Adipocyte (in vitro differentiated cells): ENCODE results near the gene KCNMA1.

Source experiments
- DNase-seq: peaks from one replicate; pipeline ENCODE4 v3.0.0-alpha.2; 2015; ENCODE audit warnings: low read depth
- H3K27me3 ChIP-seq: replicated peaks from 2 replicates; pipeline ENCODE4 v1.7.0; 2013; ENCODE audit warnings: mild to moderate bottlenecking, low read length, moderate library complexity; ENCODE audit not compliant: control insufficient read depth, insufficient read depth
- H3K36me3 ChIP-seq: 2 replicates; pipeline ENCODE4 v1.7.0; 2013; ENCODE audit warnings: low read length, mild to moderate bottlenecking, moderate library complexity; ENCODE audit not compliant: control insufficient read depth, insufficient read depth, severe bottlenecking
- H3K4me1 ChIP-seq: 2 replicates; pipeline ENCODE4 v1.7.0; 2013; ENCODE audit warnings: mild to moderate bottlenecking, low read length, moderate library complexity; ENCODE audit not compliant: control insufficient read depth, insufficient read depth
- H3K4me3 ChIP-seq: 2 replicates; pipeline ENCODE4 v1.7.0; 2013; ENCODE audit warnings: mild to moderate bottlenecking, low read length, moderate library complexity
- H3K9ac ChIP-seq: 2 replicates; pipeline ENCODE4 v1.7.0; 2013; ENCODE audit warnings: mild to moderate bottlenecking, low read length, moderate library complexity
- H3K9me3 ChIP-seq: 2 replicates; pipeline ENCODE4 v1.7.0; 2013; ENCODE audit warnings: mild to moderate bottlenecking, low read length, moderate library complexity; ENCODE audit not compliant: control insufficient read depth

KCNMA1 gene

DNA sequence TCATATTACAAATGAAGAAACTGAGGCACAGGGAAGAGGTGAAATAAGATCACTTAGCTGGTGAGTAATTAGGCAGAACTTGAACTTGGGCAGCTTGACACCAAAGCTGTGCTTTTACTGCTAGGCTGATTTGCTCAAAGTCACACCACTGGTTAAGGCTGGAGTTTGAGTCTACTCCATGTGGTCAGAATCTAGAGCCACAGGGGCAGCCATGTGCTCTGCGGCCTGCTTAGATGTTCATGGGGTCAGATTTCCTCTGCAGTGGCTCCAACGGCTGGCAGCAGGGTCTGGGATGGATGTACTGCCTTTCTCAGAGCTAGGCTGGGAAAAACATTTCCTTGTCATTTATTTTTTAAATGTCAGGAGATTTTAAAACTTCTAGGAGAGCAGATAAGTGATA lies 417.5 kb downstream of the KCNMA1 start:
- Histone ChIP-seq H3K4me3 (no peak overlapping the region), H3K9ac (no peak overlapping the region), H3K36me3 (no peaks in the 10 kb centered on the region), H3K27me3 (no peaks in the 10 kb centered on the region), H3K9me3 (no peaks in the 10 kb centered on the region), H3K4me1 (no peaks in the 10 kb centered on the region)
- DNase-seq: no peak

DNA sequence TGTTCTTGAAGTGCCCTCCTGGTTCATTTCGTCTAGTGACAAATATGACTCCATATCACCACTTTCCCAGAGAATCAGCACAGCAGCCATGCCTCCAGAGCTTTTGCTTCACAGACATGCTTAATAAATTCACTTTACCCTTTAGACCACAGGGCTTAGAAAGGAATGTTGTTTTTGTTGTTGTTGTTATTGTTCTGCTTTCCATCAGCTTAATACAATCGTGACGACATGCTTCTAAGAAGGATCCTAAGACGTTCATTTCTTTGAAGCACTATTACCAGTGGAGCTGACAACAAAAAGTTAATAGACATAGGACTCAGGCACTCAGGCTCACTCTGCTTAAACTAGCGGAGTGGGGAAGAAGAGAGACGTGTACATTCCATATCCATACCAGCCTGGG lies 418.6 kb downstream of the KCNMA1 start:
- DNase-seq: no peak
- Histone ChIP-seq H3K9me3 (no peaks in the 10 kb centered on the region), H3K4me1 (no peaks in the 10 kb centered on the region), H3K36me3 (no peaks in the 10 kb centered on the region), H3K4me3 (no peak overlapping the region), H3K27me3 (no peaks in the 10 kb centered on the region), H3K9ac (no peak overlapping the region)

DNA sequence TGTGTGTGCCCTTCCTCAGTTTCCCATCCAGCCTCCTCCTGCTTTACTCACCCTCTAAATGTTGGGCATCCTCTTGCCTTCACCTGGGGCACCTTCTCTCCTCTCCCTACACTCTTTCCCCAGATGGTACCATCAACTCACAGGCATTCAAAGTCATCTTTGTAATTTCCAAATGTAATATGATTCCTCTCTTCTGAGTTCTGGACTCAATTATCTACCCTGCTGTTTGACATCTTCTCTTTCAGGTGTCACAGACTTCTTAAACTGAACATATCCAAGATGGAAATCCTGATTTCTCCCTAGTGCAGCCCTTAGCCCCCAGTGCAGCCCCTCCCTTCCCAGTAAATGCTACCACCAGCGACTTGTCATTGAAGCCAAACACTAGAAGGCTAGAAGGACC lies 422.8 kb downstream of the KCNMA1 start:
- no peak for DNase-seq
- Histone ChIP-seq H3K4me3 (no peak overlapping the region), H3K36me3 (no peaks in the 10 kb centered on the region), H3K9ac (no peak overlapping the region), H3K4me1 (no peaks in the 10 kb centered on the region), H3K9me3 (peaks cover 6% of the 10 kb centered on the region), H3K27me3 (no peaks in the 10 kb centered on the region)

DNA sequence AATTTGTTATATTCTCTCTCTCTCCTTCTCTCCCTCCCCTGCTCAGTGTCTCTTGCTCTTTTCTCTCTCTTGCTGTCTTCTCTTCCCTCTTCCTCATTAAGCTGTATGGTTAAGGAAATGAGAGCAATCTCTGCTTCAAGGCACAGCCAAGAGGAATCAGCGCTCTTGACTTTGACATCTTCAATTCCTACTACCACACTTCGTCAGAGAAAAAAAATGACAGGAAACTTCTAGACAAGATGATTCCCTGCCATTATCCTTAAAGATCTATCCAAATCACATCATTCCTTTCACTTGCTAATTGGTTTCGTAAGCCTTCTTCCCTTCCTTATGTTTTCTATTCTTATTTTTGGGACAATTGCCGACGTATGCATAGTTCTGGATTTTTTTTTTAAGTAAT lies 425.0 kb downstream of the KCNMA1 start:
- no peak for DNase-seq
- Histone ChIP-seq H3K4me1 (no peaks in the 10 kb centered on the region), H3K9me3 (peaks cover 6% of the 10 kb centered on the region), H3K36me3 (no peaks in the 10 kb centered on the region), H3K9ac (no peak overlapping the region), H3K27me3 (no peaks in the 10 kb centered on the region), H3K4me3 (no peak overlapping the region)

DNA sequence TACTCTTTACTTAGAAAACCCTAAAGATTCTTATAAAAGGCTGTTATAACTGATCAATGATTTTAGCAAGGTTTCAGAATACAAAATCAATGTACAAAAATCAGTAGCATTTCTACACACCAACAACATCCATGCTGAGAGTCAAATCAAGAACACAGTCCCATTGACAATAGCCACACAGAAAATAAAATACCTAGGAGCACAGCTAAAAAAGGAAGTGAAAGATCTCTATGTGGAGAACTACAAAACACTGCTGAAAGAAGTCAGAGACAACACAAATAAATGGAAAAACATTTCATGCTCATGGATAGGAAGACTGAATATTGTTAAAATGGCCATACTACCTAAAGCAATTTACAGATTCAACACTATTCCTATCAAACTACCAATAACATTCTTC lies 427.0 kb downstream of the KCNMA1 start:
- Histone ChIP-seq H3K4me1 (no peaks in the 10 kb centered on the region), H3K9ac (no peak overlapping the region), H3K27me3 (no peaks in the 10 kb centered on the region), H3K36me3 (no peaks in the 10 kb centered on the region), H3K9me3 (peaks cover 6% of the 10 kb centered on the region), H3K4me3 (no peak overlapping the region)
- DNase-seq: no peak

DNA sequence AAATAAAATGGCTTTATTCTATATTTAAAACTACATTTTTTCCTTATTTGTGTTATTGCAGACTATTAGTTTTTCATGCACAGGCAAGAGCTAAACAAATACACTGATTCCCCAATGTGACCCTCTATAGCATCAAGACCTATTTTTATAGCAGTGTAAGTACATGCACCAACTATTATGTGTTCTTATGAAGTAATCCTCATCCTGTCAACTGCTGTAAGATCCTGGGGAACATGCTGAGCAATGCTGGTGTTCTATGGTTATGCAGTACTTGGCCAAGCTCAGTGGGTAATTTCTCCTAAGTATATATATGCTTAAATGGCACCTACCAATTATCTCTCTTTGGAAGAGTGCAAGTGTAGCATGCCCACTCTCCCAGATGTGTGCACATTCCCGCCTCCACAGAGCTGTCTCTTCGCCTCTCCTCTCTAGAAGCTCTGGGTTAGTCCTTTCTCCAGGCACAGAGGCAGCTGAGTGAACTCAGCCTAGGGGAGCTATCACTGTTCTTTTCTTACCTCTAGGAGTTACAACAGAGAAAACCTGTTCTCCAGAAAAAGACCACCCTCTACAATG lies 428.8 kb downstream of the KCNMA1 start:
- peaks cover 6% of the 10 kb centered on the region for H3K9me3 ChIP-seq
- no peaks in the 10 kb centered on the region for H3K27me3 ChIP-seq
- no peak overlapping the region for H3K9ac ChIP-seq
- no peak overlapping the region for H3K4me3 ChIP-seq
- H3K36me3 ChIP-seq: no peaks in the 10 kb centered on the region
- no peaks in the 10 kb centered on the region for H3K4me1 ChIP-seq
- no peak for DNase-seq

DNA sequence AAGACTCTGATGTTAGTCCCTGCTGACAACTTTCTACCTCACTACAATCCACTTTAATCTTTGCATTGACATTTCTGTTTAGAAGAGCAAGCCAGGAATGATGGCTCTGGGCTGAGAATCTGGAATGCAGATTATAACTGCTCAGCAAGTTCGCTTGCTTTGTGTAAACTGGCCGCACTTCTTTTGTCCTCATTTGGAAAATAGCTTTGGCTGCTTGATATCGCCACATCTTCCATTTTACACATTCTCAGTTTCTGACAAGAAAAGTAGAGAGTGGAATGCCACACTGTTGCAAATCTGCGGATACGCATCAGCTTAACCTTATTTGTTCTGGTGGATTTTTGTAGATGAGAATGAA lies 429.8 kb downstream of the KCNMA1 start:
- Histone ChIP-seq H3K9ac (no peak overlapping the region), H3K4me1 (no peaks in the 10 kb centered on the region), H3K27me3 (no peaks in the 10 kb centered on the region), H3K36me3 (no peaks in the 10 kb centered on the region), H3K4me3 (no peak overlapping the region), H3K9me3 (peaks cover 6% of the 10 kb centered on the region)
- DNase-seq: no peak

DNA sequence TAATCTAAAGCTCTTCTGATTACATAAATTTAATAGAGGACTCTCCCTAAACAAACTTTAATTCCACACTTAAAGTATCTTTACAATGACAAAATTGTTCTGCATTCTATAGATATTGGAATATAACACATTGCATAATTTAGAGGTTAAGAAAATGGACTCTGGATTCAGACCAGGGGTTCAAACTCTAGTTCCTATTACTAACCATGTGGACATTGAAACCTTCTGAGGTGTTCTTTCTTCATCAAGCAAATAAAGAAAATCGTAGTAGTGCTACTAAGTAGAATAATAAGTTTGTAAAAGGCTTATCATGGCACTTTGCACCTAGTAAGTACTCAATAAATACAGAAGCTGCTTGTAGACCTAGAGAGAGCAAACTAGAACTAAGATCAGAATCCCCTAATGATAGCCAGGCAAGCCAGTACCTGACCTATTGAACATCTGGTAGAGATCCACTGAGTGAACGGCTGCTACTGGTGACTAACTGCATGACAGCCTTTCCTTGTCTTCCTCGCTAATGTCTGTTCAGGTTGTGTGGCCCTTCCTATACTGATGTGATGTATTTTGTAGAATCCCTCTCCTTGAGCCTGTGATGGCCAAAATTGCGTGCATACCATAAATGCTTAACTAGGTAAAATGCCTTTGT lies 430.3 kb downstream of the KCNMA1 start:
- Histone ChIP-seq H3K9ac (no peak overlapping the region), H3K4me3 (no peak overlapping the region), H3K27me3 (no peaks in the 10 kb centered on the region), H3K4me1 (no peaks in the 10 kb centered on the region), H3K36me3 (no peaks in the 10 kb centered on the region), H3K9me3 (peaks cover 6% of the 10 kb centered on the region)
- no peak for DNase-seq

DNA sequence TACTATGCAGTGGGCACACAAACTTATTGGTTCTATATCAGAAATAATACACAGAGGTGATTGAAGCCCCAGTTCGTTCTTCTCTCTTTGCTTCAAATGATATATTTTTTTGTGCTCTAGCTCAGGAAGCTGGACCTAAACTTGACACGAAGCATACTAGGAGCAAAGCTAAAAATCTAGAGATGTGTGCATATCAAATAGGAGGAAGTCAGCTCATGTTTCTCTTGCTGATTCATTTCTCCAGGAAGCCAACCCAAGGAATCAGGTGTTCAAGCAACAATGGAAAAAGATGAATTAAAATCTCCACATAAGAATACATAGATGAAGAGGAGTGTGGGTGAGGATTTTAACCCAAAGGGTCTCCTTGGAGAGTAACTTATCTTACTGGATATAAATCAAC lies 432.5 kb downstream of the KCNMA1 start:
- H3K4me3 ChIP-seq: no peak overlapping the region

DNA sequence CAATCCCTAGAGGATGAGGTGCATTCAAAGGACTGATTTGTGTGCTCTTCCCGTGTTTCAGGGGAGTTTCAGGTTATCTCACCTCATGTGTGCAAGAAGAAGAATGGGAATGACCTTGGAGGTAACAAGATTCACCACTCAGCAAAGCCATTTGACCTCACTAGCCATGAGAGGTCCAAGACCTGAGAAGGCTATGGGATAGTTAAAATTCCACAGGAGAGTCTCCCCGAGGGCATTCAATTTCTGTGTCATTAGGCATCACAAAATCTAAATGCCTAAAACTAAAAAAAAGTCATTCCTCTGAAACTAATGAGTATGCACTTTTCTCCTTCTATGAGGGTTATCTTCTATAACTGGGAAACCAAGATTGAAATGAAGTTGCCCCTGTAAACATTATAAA lies 433.4 kb downstream of the KCNMA1 start:
- Histone ChIP-seq H3K9ac (no peak overlapping the region), H3K4me1 (peaks cover 6% of the 10 kb centered on the region), H3K36me3 (no peaks in the 10 kb centered on the region)

More for the DNA sequence above, 432.5 kb downstream of the KCNMA1 start:
- no peak for DNase-seq
- H3K27me3 ChIP-seq: no peaks in the 10 kb centered on the region
- H3K9ac ChIP-seq: no peak overlapping the region
- H3K36me3 ChIP-seq: no peaks in the 10 kb centered on the region
- H3K4me1 ChIP-seq: peaks cover 6% of the 10 kb centered on the region
- H3K9me3 ChIP-seq: no peaks in the 10 kb centered on the region

DNA sequence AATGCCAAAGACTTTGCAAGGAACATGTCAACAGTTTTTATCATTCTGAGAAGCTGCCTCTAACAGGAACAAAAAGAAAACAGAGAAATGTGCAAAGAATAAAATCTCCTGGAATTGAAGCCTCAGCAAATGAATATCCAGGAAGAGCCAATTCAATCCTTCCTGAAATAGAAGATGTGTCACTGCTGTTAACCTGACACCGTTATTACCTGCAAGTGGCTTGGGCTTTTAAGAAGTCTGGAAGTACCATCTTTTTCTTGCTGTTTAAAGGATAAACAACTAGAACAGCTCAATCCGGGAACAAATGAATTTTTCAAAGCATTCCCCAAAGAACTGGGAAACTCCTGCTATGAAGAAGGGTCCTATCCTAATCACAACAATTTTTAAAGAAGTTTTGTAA lies 434.8 kb downstream of the KCNMA1 start:
- H3K4me1 ChIP-seq: peaks cover 6% of the 10 kb centered on the region
- no peaks in the 10 kb centered on the region for H3K36me3 ChIP-seq
- no peaks in the 10 kb centered on the region for H3K27me3 ChIP-seq
- H3K4me3 ChIP-seq: no peak overlapping the region
- H3K9me3 ChIP-seq: no peaks in the 10 kb centered on the region
- no peak for DNase-seq
- no peak overlapping the region for H3K9ac ChIP-seq

More for the DNA sequence above, 433.4 kb downstream of the KCNMA1 start:
- H3K27me3 ChIP-seq: no peaks in the 10 kb centered on the region
- DNase-seq: no peak
- H3K4me3 ChIP-seq: no peak overlapping the region
- no peaks in the 10 kb centered on the region for H3K9me3 ChIP-seq
